Bronchial epithelial cell (primary cell): ENCODE results near the gene ITPK1. TPM values are rescaled to one million over a fixed set of nuclear protein-coding genes. Genes with fewer than 3 reads are reported as not detected.

ENCODE experiments used
- DNase-seq: peaks from one replicate; pipeline ENCODE4 v3.0.0-alpha.2; 2010; ENCODE audit warnings: low read depth
- FAIRE-seq: peaks from 2 replicates; lab custom pipeline; 2011; peaks lifted over from hg19 to GRCh38; lab: Jason Lieb, UNC
- H3K27me3 ChIP-seq: 2 replicates; pipeline ENCODE4 v1.5.1; 2011; ENCODE audit warnings: low read length; ENCODE audit not compliant: control insufficient read depth, insufficient read depth
- H3K36me3 ChIP-seq: 2 replicates; pipeline ENCODE4 v1.5.1; 2011; ENCODE audit warnings: low read length; ENCODE audit not compliant: control insufficient read depth, insufficient read depth
- H3K4me3 ChIP-seq: 2 replicates; pipeline ENCODE4 v1.5.1; 2011; ENCODE audit warnings: mild to moderate bottlenecking, low read depth, low read length, control low read depth
- total RNA-seq: library from RNA; depleted of rRNA; stranded (reverse); fragments of >200 nt; gene quantifications from 2 replicates; pipeline ENCODE4 v1.2.1, GENCODE V29; 2014
- TF ChIP-seq, protein P1 (sequence below): IDR thresholded peaks from 2 replicates; pipeline ENCODE4 v1.5.1; 2011; ENCODE audit warnings: mild to moderate bottlenecking, moderate library complexity, low read length, control low read depth, inconsistent platforms; ENCODE audit not compliant: insufficient read depth, severe bottlenecking

ITPK1 gene
- total RNA-seq, 1 donor from 2014 or later: 39.8 TPM

DNA sequence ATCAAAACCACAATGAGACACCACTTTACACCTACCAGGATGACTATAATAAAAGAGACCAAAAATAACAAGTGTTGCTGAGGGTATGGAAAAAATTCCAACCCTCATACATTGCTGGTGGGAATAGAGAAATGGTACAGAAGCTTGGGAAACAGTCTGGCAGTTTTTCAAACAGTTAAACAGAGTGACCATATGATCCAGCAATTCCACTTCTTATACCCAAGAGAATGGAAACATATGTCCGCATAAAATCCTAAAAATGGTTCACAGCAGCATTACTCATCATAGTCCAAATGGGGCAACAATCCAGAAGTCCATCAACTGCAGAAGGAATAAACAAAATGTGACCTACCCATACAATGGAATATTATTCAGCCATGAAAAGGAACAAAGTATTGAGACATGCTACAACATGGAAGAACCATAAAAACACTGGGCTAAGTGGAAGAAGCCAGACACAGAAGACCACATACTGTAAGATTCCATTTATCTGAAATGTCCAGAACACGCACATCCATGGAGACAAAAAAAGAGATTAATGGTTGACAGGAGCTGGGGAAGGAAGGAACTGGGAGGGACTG is 148.3 kb downstream of the ITPK1 start:
- FAIRE-seq (no peak), DNase-seq (no peak)
- TF ChIP-seq, protein P1, sequence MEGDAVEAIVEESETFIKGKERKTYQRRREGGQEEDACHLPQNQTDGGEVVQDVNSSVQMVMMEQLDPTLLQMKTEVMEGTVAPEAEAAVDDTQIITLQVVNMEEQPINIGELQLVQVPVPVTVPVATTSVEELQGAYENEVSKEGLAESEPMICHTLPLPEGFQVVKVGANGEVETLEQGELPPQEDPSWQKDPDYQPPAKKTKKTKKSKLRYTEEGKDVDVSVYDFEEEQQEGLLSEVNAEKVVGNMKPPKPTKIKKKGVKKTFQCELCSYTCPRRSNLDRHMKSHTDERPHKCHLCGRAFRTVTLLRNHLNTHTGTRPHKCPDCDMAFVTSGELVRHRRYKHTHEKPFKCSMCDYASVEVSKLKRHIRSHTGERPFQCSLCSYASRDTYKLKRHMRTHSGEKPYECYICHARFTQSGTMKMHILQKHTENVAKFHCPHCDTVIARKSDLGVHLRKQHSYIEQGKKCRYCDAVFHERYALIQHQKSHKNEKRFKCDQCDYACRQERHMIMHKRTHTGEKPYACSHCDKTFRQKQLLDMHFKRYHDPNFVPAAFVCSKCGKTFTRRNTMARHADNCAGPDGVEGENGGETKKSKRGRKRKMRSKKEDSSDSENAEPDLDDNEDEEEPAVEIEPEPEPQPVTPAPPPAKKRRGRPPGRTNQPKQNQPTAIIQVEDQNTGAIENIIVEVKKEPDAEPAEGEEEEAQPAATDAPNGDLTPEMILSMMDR: no peak
- H3K4me3 ChIP-seq: no peak overlapping the region
- H3K36me3 ChIP-seq: no peaks in the 10 kb centered on the region
- no peaks in the 10 kb centered on the region for H3K27me3 ChIP-seq

DNA sequence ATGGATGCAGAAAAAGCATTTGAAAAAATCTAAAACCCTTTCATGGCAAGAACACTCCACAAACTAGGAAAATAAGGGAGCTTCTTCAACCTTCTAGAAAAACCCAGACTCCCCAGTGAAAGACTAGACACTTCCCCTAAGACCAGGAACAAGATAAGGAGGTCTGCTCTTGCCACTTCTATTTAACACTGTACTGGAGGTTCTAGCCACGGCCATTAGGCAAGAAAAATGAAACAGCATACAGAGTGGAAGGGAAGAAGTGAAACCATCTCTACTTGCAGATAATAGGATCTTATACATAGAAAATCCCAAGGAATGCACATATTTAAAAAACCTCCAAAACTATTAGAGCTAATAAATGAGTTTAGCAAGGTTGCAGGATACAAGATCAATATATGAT is 150.4 kb downstream of the ITPK1 start:
- TF ChIP-seq, protein P1: no peak
- no peaks in the 10 kb centered on the region for H3K27me3 ChIP-seq
- DNase-seq (no peak), FAIRE-seq (no peak)
- peaks cover 9% of the 10 kb centered on the region for H3K36me3 ChIP-seq
- no peak overlapping the region for H3K4me3 ChIP-seq

DNA sequence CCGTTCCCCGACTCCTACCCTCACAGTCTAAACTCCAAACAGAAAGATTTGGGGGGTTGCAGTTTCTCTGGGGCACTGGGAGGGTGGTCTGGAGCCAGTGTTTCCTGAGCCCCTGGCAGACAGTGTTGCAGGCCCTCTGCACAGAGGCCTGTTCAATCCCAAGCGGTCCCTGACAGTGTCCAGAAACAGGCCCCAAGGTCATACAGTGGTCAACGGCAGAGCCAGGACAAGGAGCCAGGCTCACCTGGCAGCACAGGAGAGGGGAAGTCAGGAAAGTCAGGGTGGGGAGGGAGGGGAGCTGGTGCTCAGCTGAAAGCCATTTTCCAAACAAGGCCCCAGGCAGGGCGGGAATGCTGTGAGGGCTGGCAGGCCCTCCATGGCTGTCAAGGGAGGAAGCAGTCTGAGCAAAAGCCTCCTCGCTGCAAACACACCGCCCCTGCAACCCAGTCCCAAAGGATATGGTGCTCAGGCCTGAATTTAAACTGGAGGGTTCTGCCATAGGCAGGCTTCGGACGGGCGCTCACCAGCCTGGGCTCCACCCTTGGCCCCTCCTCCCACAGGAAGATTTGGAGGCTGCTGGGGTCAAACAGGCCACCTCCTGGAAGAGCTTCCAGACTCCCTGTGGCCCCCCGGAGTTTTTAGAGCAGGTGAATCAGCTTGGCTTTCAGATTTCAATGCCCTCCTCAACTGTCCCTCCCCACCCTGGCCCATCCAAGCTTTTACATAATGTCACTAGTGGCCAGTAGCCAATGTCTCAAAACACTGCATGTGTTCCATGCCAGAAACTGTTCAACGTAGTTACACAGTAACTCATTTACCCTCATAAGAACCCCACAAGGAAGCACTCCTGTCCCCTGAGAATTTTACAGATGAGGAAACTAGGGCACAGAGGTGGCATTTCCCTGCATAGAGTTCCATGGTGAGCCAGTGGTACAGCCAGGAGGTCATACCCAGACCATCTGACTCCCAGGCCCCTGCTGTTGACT is 151.3 kb downstream of the ITPK1 start:
- H3K36me3 ChIP-seq: peaks cover 9% of the 10 kb centered on the region
- TF ChIP-seq, protein P1: no peak
- H3K27me3 ChIP-seq: no peaks in the 10 kb centered on the region
- H3K4me3 ChIP-seq: no peak overlapping the region
- DNase-seq (no peak), FAIRE-seq (no peak)

DNA sequence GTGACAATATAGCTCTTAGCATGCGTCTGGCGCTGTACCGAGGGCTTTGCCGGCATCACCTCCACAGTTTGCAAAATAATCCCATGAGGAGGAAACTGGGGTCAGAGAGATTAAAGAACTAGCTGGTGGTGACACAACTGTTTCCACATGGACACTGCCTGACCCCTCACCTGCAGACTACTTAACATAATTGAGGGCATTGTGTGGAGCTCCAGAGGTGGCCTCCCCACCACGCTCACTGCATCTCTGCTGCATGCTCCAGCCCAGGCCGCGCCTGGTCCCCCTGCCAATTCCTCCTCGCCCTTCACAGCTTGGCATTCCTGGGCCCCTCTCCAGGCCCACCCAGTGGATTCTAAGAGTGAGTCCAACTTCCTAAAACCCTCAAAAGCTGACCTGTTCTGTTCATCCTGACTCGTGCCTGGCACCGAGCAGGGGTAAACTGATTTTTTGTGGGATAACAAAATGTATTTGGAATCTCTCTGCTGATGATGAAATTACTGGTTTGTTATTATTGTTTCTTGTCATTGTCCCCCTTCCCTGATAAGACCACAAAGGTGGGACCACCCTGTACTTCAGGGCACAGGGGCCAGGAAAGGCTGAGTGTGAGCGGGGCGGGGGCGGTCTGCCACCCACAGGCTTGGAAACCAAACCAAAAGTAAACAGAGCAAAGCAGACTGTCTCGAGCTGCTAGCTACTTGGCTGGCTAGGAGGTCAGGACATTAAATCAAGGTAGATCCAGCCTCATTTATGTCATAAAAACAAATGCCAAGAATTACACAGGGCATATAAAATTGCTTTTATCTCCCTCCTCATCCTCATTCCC is 152.2 kb downstream of the ITPK1 start:
- FAIRE-seq: no peak

DNA sequence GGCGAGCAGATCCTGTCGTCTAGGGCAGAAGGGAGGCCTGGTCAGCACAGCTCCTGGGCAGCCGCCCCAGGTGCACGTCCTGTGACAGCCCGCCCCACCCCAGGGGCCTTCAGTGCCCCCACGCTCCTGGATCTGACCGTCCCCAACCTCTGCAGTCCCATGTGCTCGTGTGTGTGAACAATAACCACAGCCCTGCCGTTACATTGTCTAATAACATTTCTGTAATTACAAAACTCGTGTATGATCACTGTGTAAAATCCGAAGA is 153.0 kb downstream of the ITPK1 start:
- DNase-seq: no peak
- peaks cover 11% of the 10 kb centered on the region for H3K36me3 ChIP-seq
- FAIRE-seq: no peak
- TF ChIP-seq, protein P1: no peak
- H3K27me3 ChIP-seq: no peaks in the 10 kb centered on the region
- H3K4me3 ChIP-seq: no peak overlapping the region

More for the DNA sequence above, 152.2 kb downstream of the ITPK1 start:
- Histone ChIP-seq H3K36me3 (peaks cover 11% of the 10 kb centered on the region), H3K4me3 (no peak overlapping the region), H3K27me3 (no peaks in the 10 kb centered on the region)
- DNase-seq: no peak
- TF ChIP-seq, protein P1: no peak
